ENCODE results near the gene PRMT9.

Gene PRMT9

GRCh38 chr4:147678796-147679549 is 5.0 kb downstream of the PRMT9 start:
- peak in 1 of 2 donors; percentile 13 for DNase-seq

- DNase-seq = no peak
Observed at GRCh38 chr4:147678106-147678505, 5.9 kb downstream of the PRMT9 start.

GRCh38 chr4:147674496-147674895 is 9.5 kb downstream of the PRMT9 start:
- DNase-seq = no peak

DNA sequence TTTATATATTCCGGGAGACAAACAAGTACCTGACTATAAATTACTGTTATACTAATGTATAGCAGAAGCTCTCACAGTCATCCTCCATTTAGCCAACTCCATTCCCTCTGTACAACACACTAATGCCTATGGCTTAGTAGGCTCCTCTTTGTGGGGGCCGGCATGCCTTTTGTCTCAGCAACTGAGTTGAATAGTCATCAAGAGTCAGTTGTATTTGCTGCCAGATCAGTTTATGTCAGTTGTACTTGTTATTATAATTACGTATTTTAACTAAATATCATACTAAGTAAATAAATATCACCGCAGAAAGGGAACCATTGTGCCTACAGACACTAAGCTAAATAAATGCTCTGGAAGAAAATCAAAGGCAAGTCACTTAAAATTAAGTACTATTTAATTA is 9.9 kb downstream of the PRMT9 start:
- DNase-seq = no peak

DNA sequence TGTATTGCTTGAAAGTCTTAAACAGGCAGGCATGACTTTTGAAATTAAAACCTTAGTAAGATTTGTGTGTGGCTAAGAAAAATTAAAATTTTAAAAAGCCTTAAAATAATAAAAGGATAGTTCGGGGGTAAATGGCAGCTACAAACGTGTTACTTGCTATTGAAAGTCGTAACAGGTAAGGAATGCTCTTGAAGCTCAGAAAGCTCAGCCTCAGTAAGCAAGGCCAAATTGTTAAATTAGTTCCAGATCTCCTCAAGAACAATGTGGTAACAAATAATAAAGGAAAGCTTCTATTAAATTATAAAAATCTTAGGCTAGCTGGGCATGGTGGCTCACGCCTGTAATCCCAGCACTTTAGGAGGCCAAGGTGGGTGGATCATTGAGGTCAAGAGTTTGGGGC is 25.5 kb downstream of the PRMT9 start:
- DNase-seq = no peak

DNA sequence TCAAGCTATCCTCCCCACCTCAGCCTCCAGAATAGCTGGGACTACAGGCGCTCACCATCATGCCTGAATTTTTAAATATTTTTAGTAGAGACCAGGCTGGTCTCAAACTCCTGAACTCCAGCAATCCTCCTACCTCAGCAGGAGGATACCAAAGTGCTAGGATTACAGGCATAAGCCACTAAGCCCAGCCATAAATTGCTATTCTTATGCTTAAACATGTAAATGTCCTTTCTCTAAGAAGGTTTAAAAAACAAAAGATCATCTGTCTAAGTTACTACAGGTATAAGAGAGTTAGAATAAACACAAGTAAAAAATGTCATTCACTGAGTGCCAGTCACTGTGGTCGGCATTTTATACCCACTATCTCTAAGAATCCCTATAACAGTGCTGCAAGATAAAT is 28.3 kb downstream of the PRMT9 start:
- no peak for DNase-seq

DNA sequence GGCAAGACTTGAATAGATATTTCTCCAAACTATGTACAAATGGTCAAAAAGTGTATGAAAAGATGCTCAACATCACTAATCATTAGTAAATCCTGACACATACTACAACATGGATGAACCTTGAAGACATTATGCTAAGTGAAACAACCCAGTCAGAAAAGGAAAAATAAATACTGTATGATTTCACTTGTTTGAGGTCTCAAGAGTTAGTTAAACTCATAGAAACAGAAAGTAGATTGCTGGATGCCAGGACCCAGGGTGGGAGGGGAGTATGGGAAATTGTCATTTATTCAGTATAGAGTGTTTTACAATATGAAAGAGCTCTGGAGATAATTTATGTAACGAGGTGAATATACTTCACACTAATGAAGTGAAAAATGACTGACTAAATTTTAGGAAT is 32.4 kb downstream of the PRMT9 start:
- DNase-seq = no peak

GRCh38 chr4:147648656-147649055 is 35.3 kb downstream of the PRMT9 start:
- DNase-seq = no peak

DNA sequence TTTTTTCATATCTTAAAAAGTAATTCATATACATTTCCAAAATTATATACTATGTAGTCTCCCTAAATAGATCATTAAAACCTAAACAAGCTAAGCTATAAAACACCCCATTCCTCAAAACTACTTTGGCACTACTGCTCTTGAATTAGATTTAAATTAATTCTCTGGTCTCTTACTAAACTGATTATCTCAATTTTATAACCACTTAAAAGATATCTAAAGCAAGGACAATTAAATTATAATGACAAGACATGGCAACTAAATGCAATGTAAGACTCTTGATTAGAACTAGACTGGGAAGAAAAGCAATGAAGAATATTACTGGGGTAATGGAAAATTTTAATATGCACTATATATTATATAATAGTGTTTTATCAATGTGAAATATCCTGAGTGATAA is 38.9 kb downstream of the PRMT9 start:
- DNase-seq = no peak

GRCh38 chr4:147644471-147644870 is 39.5 kb downstream of the PRMT9 start:
- DNase-seq = no peak

GRCh38 chr4:147643616-147644015 is 40.3 kb downstream of the PRMT9 start:
- no peak for DNase-seq

DNA sequence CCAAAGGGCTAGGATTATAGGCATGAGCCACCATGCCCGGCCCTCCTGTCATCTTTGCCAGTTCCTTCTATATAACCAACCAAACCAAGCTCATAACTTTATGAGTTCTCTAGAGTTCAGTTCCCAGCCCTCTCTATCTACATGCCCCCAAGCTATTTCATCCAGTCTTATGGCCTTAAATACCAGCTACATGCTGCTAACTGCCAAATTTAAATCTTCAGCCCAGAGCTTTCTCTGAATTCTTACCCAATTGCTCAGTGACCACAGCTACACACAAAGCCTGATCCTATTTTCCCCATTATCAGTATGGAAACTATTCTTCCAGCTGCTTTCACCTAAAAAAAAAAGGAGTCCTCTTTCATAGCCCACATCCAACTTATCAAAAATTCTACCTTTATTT is 43.6 kb downstream of the PRMT9 start:
- no peak for DNase-seq

DNA sequence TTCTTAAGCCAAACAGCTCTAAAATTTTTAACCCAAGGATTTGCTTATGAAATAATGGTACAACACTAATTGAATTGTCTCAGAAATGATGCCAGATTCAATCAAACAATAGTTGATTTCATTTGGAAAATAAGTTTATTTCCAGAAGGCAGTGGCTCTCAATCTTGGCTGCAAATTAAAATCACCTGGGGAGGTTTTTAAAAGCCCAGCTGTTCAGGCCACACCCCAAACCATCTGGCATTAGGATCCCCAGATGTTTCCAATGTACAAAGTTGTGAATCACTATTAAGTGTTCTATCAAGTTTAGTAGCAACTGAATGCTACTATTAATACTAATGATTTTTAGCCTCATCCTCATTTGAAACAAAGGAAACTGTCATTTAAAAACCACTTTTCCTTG is 44.6 kb downstream of the PRMT9 start:
- DNase-seq = no peak

DNA sequence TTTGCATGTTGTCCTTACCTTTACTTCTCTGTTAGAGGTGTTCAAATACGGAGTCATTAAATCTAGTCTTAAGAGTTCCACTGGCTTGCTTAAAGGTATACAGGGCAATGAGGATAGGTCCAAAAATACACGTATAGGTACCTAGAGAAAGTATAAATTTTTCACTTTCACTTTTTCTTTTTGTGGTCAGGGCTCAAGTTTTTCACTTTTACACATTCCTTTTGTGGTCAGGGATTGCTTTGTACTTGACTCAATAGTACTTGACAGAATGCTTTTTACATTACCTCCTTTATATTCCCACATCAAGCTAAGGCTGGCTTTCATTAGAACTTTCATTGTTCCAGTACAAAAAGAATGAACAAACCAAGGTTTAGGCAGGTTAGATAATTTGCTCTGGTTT is 45.0 kb downstream of the PRMT9 start:
- peak in 1 of 2 donors; percentile 16 for DNase-seq

DNA sequence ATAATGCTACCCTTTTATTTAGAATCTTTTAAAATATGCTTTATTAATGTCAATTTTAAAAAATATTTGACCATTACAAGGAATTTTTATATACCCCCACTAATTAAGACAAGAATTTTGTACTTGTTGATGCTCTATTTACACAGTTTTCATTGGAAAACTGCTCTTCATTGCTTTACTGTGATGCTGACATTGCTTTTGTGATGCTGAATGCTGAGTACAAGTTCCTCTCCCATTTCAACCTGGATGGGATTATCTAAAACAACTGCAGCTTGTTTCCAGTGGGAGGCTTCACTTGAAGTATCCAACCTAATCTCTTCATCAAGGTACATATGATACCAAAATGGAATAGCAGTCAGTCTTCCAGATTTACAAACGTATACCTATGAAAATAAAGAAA is 45.6 kb downstream of the PRMT9 start:
- DNase-seq = no peak

GRCh38 chr4:147635348-147635747 is 48.6 kb downstream of the PRMT9 start:
- DNase-seq = no peak

GRCh38 chr4:147633643-147634042 is 50.3 kb downstream of the PRMT9 start:
- no peak for DNase-seq

DNA sequence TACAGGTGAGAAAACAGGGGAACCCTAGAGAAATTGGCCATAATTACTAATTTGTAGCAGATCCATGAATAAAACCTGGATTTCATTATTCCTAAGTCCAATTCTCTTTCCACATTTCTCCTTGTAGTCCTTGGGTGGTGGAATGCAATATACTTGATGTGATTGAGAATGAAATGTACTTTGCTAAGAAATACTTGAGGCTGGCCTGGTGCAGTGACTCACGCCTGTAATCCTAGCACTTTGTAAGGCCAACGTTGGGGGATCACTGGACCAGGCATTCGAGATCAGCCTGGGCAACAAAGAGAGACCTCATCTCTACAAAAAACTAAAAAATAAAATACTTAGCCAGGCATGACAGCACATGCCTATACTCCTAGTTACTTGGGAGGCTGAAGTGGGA is 50.9 kb downstream of the PRMT9 start:
- DNase-seq = no peak

- no peak for DNase-seq
Observed at GRCh38 chr4:147629783-147630730, 53.9 kb downstream of the PRMT9 start.

DNA sequence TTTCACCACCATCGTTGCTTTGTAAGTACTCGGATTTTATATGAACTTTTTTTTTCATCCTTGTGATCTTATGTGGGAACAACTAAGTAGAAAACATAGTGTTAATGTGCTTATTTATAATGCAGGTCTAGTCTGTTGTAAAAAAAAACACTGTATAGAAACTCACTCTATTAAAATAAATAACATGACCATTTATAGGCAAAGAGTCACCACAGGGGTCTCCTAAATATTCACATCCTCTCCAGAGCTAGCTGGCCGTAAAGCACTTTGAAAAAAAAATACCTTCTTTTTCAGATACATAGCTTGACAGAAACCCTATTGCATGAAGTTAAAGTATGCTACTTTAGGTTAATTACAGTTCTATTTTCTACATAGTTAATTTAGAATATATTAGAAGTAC is 55.5 kb downstream of the PRMT9 start:
- DNase-seq = no peak

DNA sequence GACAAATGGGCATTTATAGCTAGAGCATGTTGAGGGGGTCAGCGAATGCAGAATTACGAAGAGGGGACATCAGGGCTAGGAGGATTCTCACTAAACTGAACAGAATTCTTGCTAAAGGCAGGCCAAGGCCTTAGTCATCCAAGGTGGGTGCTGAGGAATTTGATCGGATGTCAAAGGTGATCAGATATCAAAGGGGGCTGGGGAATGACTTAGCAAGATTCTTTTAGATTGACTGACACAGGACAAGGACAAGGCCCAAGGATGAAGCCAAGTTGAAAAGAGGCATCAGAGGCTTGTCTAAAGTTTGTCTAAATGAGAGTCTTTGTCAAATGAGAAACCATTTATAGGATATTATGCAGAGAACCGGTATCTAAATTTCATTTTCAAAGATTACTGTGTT is 57.1 kb downstream of the PRMT9 start:
- no peak for DNase-seq

- DNase-seq = no peak
Observed at GRCh38 chr4:147625733-147626132, 58.2 kb downstream of the PRMT9 start.

DNA sequence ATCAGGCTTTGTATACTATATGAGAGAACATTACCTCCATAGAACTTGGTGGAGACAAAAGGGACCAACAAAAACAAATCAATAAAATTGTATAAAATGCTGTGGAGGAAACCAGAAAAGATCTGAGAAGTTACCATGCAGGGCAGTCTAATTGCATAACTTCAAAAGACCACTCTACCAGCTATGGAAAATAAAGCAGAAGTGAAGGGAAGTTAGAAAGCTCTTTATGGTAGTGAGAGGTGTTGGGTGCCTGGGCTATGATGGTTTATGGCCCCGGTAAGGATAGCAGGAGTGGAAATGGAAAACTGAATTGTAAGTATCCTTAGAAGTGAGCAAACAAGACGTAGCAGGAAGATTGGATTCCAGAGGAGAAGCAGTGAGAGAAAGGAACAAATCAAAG is 63.6 kb downstream of the PRMT9 start:
- no peak for DNase-seq
